DOHH2 (cell line): ENCODE measurements around the gene ENO2.

Experiments
- CTCF ChIP-seq: fragments of 200-600 bp; sonication (generic); IDR thresholded peaks from one replicate; pipeline ENCODE4 v1.5.1; 2014; ENCODE audit warnings: antibody characterized with exemption, mild to moderate bottlenecking, low read depth, low read length; ENCODE audit not compliant: poor library complexity, severe bottlenecking
- EZH2phosphoT487 ChIP-seq: fragments of 200-600 bp; sonication (generic); IDR thresholded peaks from 2 replicates; pipeline ENCODE4 v1.6.1; 2017; ENCODE audit warnings: borderline replicate concordance, mild to moderate bottlenecking, antibody characterized with exemption, low read length, moderate library complexity, mixed read lengths

GRCh38 chr12:6946920-6947374 is 32.6 kb downstream of the ENO2 start:
- TF ChIP-seq CTCF: no peak
- TF ChIP-seq EZH2phosphoT487: no peak
